Activated T-helper 1 cell treated with anti-CD3 and anti-CD28 coated beads, Interleukin-12 subunit alpha, Interleukin-12 subunit beta, Interleukin-2, Interleukin-4 antibody, amounts not matched to agents 30 ng/mL and 10 ng/mL and 1 ng/mL, durations not matched to agents 14 hours and 24 hours and 36 hours (primary cell): ENCODE results near the gene XPA. TPM values are rescaled to one million over a fixed set of nuclear protein-coding genes. Genes with fewer than 3 reads are reported as not detected.
"Not testable (repeated sequence)": the region's sequence is repeated elsewhere in the genome, so short reads cannot be mapped to it uniquely, and the experiment has no call there.

Source experiments
- DNase-seq: peaks from one replicate; pipeline ENCODE4 v3.0.0; 2021; ENCODE audit warnings: low spot score
- H3K27ac Mint-ChIP-seq: one replicate; pipeline ENCODE4 v1.8.0; 2021; ENCODE audit warnings: mild to moderate bottlenecking, mixed read lengths
- H3K27me3 Mint-ChIP-seq: one replicate; pipeline ENCODE4 v1.8.0; 2022; ENCODE audit warnings: mild to moderate bottlenecking, moderate library complexity, mixed read lengths; ENCODE audit not compliant: insufficient read depth
- H3K36me3 Mint-ChIP-seq: one replicate; pipeline ENCODE4 v1.8.0; 2021; ENCODE audit warnings: low read depth, mixed read lengths
- H3K4me1 Mint-ChIP-seq: one replicate; pipeline ENCODE4 v1.8.0; 2021; ENCODE audit warnings: low read depth, mixed read lengths
- H3K4me3 Mint-ChIP-seq: one replicate; pipeline ENCODE4 v1.8.0; 2021; ENCODE audit warnings: mild to moderate bottlenecking, moderate library complexity, mixed read lengths
- H3K9me3 Mint-ChIP-seq: one replicate; pipeline ENCODE4 v1.8.0; 2021; ENCODE audit warnings: mixed read lengths
- intact Hi-C: fragments of 100-400 bp; cut with micrococcal nuclease; formaldehyde crosslinking; loops from one replicate; pipeline ENCODE4 v1.15.1; 2024
- total RNA-seq: library from RNA; stranded (reverse); gene quantifications from 2 replicates; pipeline ENCODE4 v1.2.3, GENCODE V29; 2022

The XPA gene
- total RNA-seq: 10.6 and 11.3 TPM in 2 replicates

GRCh38 chr9:97696803-97697601, at the start of gene XPA:
XPA (minus strand) TSS chr9:97697340; CDS start chr9:97697292, 48 bp downstream.
- DNase-seq: peak; percentile 98
- Mint-ChIP-seq H3K27ac (peak within 1 kb of the TSS; percentile 84), H3K36me3 (peaks cover 19% of the 10 kb centered on the region), H3K27me3 (no peaks in the 10 kb centered on the region), H3K4me1 (peaks cover 54% of the 10 kb centered on the region), H3K4me3 (peak within 1 kb of the TSS; percentile 85), H3K9me3 (no peaks in the 10 kb centered on the region)
- intact Hi-C loops: loop anchor here (1.0 to 5.0 kb wide), 9 partner anchors 64 to 560 kb away; partner anchors contain the start of genes NCBP1, TBC1D2, TRMO and TSTD2

- Mint-ChIP-seq H3K9me3 (peaks cover 6% of the 10 kb centered on the region), H3K27ac (no peak overlapping the region), H3K4me1 (peaks cover 11% of the 10 kb centered on the region), H3K27me3 (peaks cover 59% of the 10 kb centered on the region), H3K4me3 (no peak overlapping the region), H3K36me3 (peaks cover 3% of the 10 kb centered on the region)
- DNase-seq: no peak
- intact Hi-C loops: no loop called here
Observed at GRCh38 chr9:97744710-97745708, 47.9 kb upstream of the XPA start.

GRCh38 chr9:97744025-97744424, 46.9 kb upstream of the XPA start:
- H3K4me3 Mint-ChIP-seq, H3K27ac Mint-ChIP-seq, DNase-seq, H3K36me3 Mint-ChIP-seq, H3K9me3 Mint-ChIP-seq, intact Hi-C loops: not testable (repeated sequence)
- H3K27me3 Mint-ChIP-seq: peaks cover 65% of the 10 kb centered on the region
- H3K4me1 Mint-ChIP-seq: peaks cover 11% of the 10 kb centered on the region

GRCh38 chr9:97742545-97742944, 45.4 kb upstream of the XPA start:
- H3K27me3 Mint-ChIP-seq: peaks cover 68% of the 10 kb centered on the region
- no peak overlapping the region for H3K4me3 Mint-ChIP-seq

GRCh38 chr9:97741947-97742346, 44.8 kb upstream of the XPA start:
- Mint-ChIP-seq H3K4me1 (peaks cover 11% of the 10 kb centered on the region), H3K9me3 (peaks cover 6% of the 10 kb centered on the region), H3K4me3 (no peak overlapping the region), H3K36me3 (peaks cover 3% of the 10 kb centered on the region), H3K27ac (no peak overlapping the region), H3K27me3 (peaks cover 64% of the 10 kb centered on the region)
- intact Hi-C loops: no loop called here
- DNase-seq: no peak

More at GRCh38 chr9:97742545-97742944, 45.4 kb upstream of the XPA start:
- intact Hi-C loops: no loop called here
- H3K9me3 Mint-ChIP-seq: peaks cover 6% of the 10 kb centered on the region
- H3K27ac Mint-ChIP-seq: no peak overlapping the region
- H3K36me3 Mint-ChIP-seq: peaks cover 3% of the 10 kb centered on the region
- peaks cover 11% of the 10 kb centered on the region for H3K4me1 Mint-ChIP-seq
- DNase-seq: no peak

- Mint-ChIP-seq H3K4me1 (peaks cover 11% of the 10 kb centered on the region), H3K36me3 (peaks cover 3% of the 10 kb centered on the region), H3K27ac (no peak overlapping the region), H3K4me3 (peak overlapping the region; percentile 30), H3K27me3 (peaks cover 61% of the 10 kb centered on the region), H3K9me3 (peaks cover 6% of the 10 kb centered on the region)
- DNase-seq: peak; percentile 17
- intact Hi-C loops: no loop called here
Observed at GRCh38 chr9:97740848-97741821, 44.0 kb upstream of the XPA start.

- H3K27me3 Mint-ChIP-seq: peaks cover 41% of the 10 kb centered on the region
- peaks cover 6% of the 10 kb centered on the region for H3K9me3 Mint-ChIP-seq
- intact Hi-C loops: loop anchor here (5.0 kb wide), 1 partner anchor 35 kb away; no protein-coding TSS in a partner anchor
- no peak for DNase-seq
- no peak overlapping the region for H3K27ac Mint-ChIP-seq
- no peak overlapping the region for H3K4me3 Mint-ChIP-seq
- peaks cover 11% of the 10 kb centered on the region for H3K4me1 Mint-ChIP-seq
- peaks cover 3% of the 10 kb centered on the region for H3K36me3 Mint-ChIP-seq
Observed at GRCh38 chr9:97737429-97737828, 40.3 kb upstream of the XPA start.

GRCh38 chr9:97735070-97735600, 38.0 kb upstream of the XPA start:
- Mint-ChIP-seq H3K27ac (no peak overlapping the region), H3K4me1 (no peaks in the 10 kb centered on the region), H3K9me3 (no peaks in the 10 kb centered on the region), H3K27me3 (peaks cover 25% of the 10 kb centered on the region), H3K4me3 (no peak overlapping the region), H3K36me3 (no peaks in the 10 kb centered on the region)
- no peak for DNase-seq
- intact Hi-C loops: loop anchor here (5.0 kb wide), 1 partner anchor 37 kb away; no protein-coding TSS in a partner anchor

GRCh38 chr9:97726716-97727115, 29.6 kb upstream of the XPA start:
- intact Hi-C loops: loop anchor here (5.0 kb wide), 1 partner anchor 36 kb away; no protein-coding TSS in a partner anchor
- H3K4me3 Mint-ChIP-seq: no peak overlapping the region
- no peaks in the 10 kb centered on the region for H3K4me1 Mint-ChIP-seq
- H3K36me3 Mint-ChIP-seq: no peaks in the 10 kb centered on the region
- H3K27ac Mint-ChIP-seq: no peak overlapping the region
- H3K9me3 Mint-ChIP-seq: no peaks in the 10 kb centered on the region
- peaks cover 33% of the 10 kb centered on the region for H3K27me3 Mint-ChIP-seq
- no peak for DNase-seq

GRCh38 chr9:97723819-97724218, 26.7 kb upstream of the XPA start:
- H3K27ac Mint-ChIP-seq: no peak overlapping the region
- no peak for DNase-seq
- no peaks in the 10 kb centered on the region for H3K4me1 Mint-ChIP-seq
- peaks cover 9% of the 10 kb centered on the region for H3K9me3 Mint-ChIP-seq
- H3K36me3 Mint-ChIP-seq: peaks cover 1% of the 10 kb centered on the region
- H3K27me3 Mint-ChIP-seq: peaks cover 45% of the 10 kb centered on the region
- H3K4me3 Mint-ChIP-seq: no peak overlapping the region
- intact Hi-C loops: no loop called here

- Mint-ChIP-seq H3K27me3 (peaks cover 40% of the 10 kb centered on the region), H3K36me3 (peaks cover 1% of the 10 kb centered on the region), H3K4me3 (no peak overlapping the region), H3K27ac (no peak overlapping the region), H3K9me3 (peaks cover 9% of the 10 kb centered on the region), H3K4me1 (peaks cover 5% of the 10 kb centered on the region)
- no peak for DNase-seq
- intact Hi-C loops: no loop called here
Observed at GRCh38 chr9:97722331-97722730, 25.2 kb upstream of the XPA start.
